Middle frontal gyrus (tissue), 1 donor: ENCODE data around the gene FEZF2.
A peak's percentile ranks its signal among the peaks of the same experiment; 100 is the strongest.

Experiments used
- DNase-seq: peaks from one replicate; pipeline ENCODE4 v3.0.0-alpha.2; 2015; ENCODE audit warnings: low spot score; ENCODE audit errors: extremely low spot score

Gene FEZF2

DNA sequence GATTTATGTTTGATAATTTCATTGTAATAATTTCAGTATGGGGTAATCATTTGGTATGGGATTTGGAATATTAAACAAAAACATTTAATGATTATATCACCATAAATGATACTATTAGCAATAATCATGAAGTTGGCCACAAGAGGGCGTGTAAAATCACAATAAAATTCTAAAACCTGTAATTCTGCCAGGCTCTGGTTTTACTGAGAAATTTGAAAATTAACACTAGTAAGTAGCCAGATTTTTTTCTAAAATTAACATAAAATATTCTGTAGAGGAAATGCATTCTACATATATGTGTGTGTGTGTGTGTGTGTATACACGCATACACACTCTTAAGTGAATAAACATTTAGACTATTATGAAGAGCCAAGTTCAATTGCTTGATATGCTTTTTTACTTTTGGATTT is 40.5 kb downstream of the FEZF2 start:
- peak; percentile 36 for DNase-seq

DNA sequence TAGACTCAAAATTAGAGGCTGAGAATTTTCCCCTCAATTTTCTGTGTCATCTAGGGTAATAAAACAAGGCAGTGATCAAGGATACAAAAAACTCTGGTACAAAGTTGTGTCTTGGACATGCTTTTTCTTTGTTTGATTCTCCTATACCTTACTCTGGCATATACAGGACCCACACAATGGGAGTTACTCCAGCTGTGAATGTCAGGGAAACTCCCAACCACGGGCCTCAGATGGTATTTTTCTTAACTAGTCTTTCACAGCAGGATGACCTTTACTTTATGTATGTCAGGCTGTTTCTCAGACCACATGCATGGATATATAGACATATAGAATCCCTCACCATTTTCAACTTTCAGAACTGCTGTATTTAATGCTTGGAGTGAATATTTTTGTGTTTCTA is 41.3 kb downstream of the FEZF2 start:
- no peak for DNase-seq

DNA sequence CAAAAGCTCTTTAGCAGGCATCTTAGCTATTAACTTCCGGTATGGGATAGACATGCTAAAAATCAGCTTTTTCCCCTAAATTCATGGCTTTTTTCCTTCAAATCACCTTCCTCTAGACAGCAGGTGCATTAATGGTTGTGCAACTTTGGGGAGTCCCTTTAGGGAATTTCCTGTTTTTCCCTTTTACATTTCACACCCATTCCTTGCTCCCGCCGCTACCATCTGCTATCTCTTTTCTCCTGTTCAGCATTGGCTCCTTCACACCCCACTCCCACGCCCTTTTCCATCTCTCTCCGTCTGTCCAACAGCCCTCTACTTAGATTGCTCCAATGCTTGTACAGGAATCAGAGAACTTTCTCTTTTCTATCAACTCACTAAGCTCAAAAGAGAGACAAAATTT is 43.4 kb downstream of the FEZF2 start:
- peak; percentile 31 for DNase-seq

DNA sequence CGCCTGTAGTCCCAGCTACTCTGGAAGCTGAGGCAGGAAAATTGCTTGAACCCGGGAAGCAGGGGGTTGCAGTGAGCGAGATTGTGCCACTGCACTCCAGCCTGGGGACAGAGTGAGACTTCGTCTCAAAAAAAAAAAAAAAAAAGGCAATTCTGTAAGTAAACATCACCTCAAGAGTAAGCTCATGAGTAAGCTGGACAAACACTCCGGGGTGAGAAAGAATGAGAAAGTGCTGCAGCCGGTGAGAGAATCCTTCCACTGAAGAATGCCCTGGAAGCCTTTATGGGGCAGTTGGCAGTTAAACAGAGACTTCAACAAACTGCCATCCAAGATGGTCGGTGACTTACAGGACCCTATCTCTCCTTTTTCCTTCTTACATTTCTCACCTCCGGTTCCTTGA is 47.5 kb downstream of the FEZF2 start:
- no peak for DNase-seq

DNA sequence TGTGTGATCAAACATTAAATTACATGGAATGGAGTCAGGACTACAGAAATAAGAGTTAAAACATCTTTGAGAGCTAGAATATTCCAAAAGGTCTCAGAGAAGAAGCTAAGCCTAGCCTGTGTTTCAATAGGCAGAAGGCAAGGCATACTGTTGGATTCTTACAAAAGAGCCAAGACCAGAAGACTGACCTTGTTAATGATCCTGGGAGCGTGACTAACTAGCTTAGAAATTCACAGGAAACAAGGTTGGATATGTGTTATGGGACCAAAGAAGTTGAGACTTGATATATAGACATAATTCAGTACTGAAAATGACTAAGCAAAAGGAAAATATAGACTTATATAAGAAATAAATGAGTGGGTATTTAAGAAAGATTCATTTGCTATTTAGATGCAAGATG is 50.1 kb downstream of the FEZF2 start:
- no peak for DNase-seq
